GM21723 (cell line): ENCODE measurements around the gene PPFIBP1.
"Not testable (repeated sequence)": the region's sequence is repeated elsewhere in the genome, so short reads cannot be mapped to it uniquely, and the experiment has no call there.

ENCODE experiments used
- ATAC-seq: cut with Tn5 transposase; IDR thresholded peaks from one replicate; pipeline ENCODE4 v1.9.1; 2021; ENCODE audit warnings: mild to moderate bottlenecking, moderate library complexity; ENCODE audit not compliant: unreplicated experiment

The PPFIBP1 gene

GRCh38 chr12:27622436-27623195 lies 98.6 kb downstream of the PPFIBP1 start:
- no peak for ATAC-seq

- ATAC-seq: no peak
Measured at GRCh38 chr12:27623645-27624044, 99.6 kb downstream of the PPFIBP1 start.

- no peak for ATAC-seq
Measured at GRCh38 chr12:27624586-27624985, 100.6 kb downstream of the PPFIBP1 start.

GRCh38 chr12:27627123-27627852 lies 103.3 kb downstream of the PPFIBP1 start:
- ATAC-seq: no peak

GRCh38 chr12:27627853-27628469 lies 104.0 kb downstream of the PPFIBP1 start:
- ATAC-seq: not testable (repeated sequence)

GRCh38 chr12:27630219-27630618 lies 106.2 kb downstream of the PPFIBP1 start:
- ATAC-seq: not testable (repeated sequence)

GRCh38 chr12:27631365-27631764 lies 107.4 kb downstream of the PPFIBP1 start:
- ATAC-seq: no peak

- no peak for ATAC-seq
Measured at GRCh38 chr12:27631813-27632491, 107.9 kb downstream of the PPFIBP1 start.

GRCh38 chr12:27635349-27635972 lies 111.5 kb downstream of the PPFIBP1 start:
- no peak for ATAC-seq

- not testable (repeated sequence) for ATAC-seq
Measured at GRCh38 chr12:27636569-27636968, 112.6 kb downstream of the PPFIBP1 start.

- ATAC-seq: no peak
Measured at GRCh38 chr12:27637524-27637923, 113.5 kb downstream of the PPFIBP1 start.

- ATAC-seq: no peak
Measured at GRCh38 chr12:27639265-27639664, 115.3 kb downstream of the PPFIBP1 start.

GRCh38 chr12:27640566-27641200 lies 116.7 kb downstream of the PPFIBP1 start:
- ATAC-seq: not testable (repeated sequence)

- not testable (repeated sequence) for ATAC-seq
Measured at GRCh38 chr12:27642361-27642760, 118.4 kb downstream of the PPFIBP1 start.

- ATAC-seq: not testable (repeated sequence)
Measured at GRCh38 chr12:27642892-27643291, 118.9 kb downstream of the PPFIBP1 start.

GRCh38 chr12:27644158-27644845 lies 120.3 kb downstream of the PPFIBP1 start:
- no peak for ATAC-seq

GRCh38 chr12:27645671-27646070 lies 121.7 kb downstream of the PPFIBP1 start:
- no peak for ATAC-seq

- no peak for ATAC-seq
Measured at GRCh38 chr12:27646149-27646548, 122.1 kb downstream of the PPFIBP1 start.

- ATAC-seq: no peak
Measured at GRCh38 chr12:27650011-27650410, 126.0 kb downstream of the PPFIBP1 start.

- ATAC-seq: no peak
Measured at GRCh38 chr12:27651201-27651600, 127.2 kb downstream of the PPFIBP1 start.
